PC-3 (cell line): ENCODE measurements around the gene GATAD2A. TPM values are rescaled to one million over a fixed set of nuclear protein-coding genes. Genes with fewer than 3 reads are reported as not detected.

Source experiments
- ATAC-seq: fragments of 200-7000 bp; cut with Tn5 transposase; 2 replicates; pipeline ENCODE4 v1.9.1; 2020; ENCODE audit warnings: mild to moderate bottlenecking, moderate library complexity
- BruUV-seq: library from RNA; stranded (reverse); fragments of 400-500 nt; replicated peaks from 2 replicates; lab custom pipeline; 2021; lab: Mats Ljungman, UMichigan
- CTCF ChIA-PET: fragments of 300-600 bp; sonication (Branson Sonifier 250); formaldehyde crosslinking; loops from one replicate; lab custom pipeline; 2022; ENCODE audit warnings: antibody characterized with exemption; lab: Charles Lee
- POLR2A ChIA-PET: fragments of 300-600 bp; sonication (Branson Sonifier 250); formaldehyde crosslinking; loops from one replicate; lab custom pipeline; 2022; ENCODE audit warnings: antibody characterized with exemption; ENCODE audit not compliant: unreplicated experiment; lab: Charles Lee
- DNase-seq: peaks from one replicate; pipeline ENCODE4 v3.0.0-alpha.2; 2015
- H2AFZ ChIP-seq: fragments of 300-600 bp; sonication (generic); 2 replicates; pipeline ENCODE4 v1.6.0; 2016; ENCODE audit warnings: antibody characterized with exemption, low read length
- H3F3A ChIP-seq: fragments of 300-600 bp; sonication (generic); one replicate; pipeline ENCODE4 v1.6.0; 2017; ENCODE audit warnings: antibody characterized with exemption, low read length, control low read depth, mild to moderate bottlenecking; ENCODE audit not compliant: unreplicated experiment
- H3K27ac ChIP-seq: fragments of 300-600 bp; sonication (generic); 2 replicates; pipeline ENCODE4 v1.5.1; 2016; ENCODE audit warnings: mild to moderate bottlenecking, low read length
- H3K27me3 ChIP-seq: fragments of 300-600 bp; sonication (generic); 2 replicates; pipeline ENCODE4 v1.6.1; 2016; ENCODE audit warnings: low read length, mixed read lengths
- H3K36me3 ChIP-seq: fragments of 300-600 bp; sonication (generic); 2 replicates; pipeline ENCODE4 v1.6.1; 2016; ENCODE audit warnings: low read depth, mixed run types, low read length, mixed read lengths
- H3K4me1 ChIP-seq: fragments of 300-600 bp; sonication (generic); 2 replicates; pipeline ENCODE4 v1.5.1; 2016; ENCODE audit warnings: low read length; ENCODE audit not compliant: insufficient read depth
- H3K4me2 ChIP-seq: fragments of 300-600 bp; sonication (generic); 2 replicates; pipeline ENCODE4 v1.6.0; 2016; ENCODE audit warnings: low read length
- H3K4me3 ChIP-seq: fragments of 300-600 bp; sonication (generic); 2 replicates; pipeline ENCODE4 v1.5.1; 2016; ENCODE audit warnings: mild to moderate bottlenecking, low read length, mixed read lengths
- H3K79me2 ChIP-seq: fragments of 300-600 bp; sonication (generic); 2 replicates; pipeline ENCODE4 v1.6.1; 2017; ENCODE audit warnings: low read length, mixed read lengths
- H3K9ac ChIP-seq: fragments of 300-600 bp; sonication (generic); 2 replicates; pipeline ENCODE4 v1.6.0; 2016; ENCODE audit warnings: mild to moderate bottlenecking, low read length
- H3K9me2 ChIP-seq: fragments of 300-600 bp; sonication (generic); replicated peaks from 2 replicates; pipeline ENCODE4 v1.6.1; 2016; ENCODE audit warnings: mixed run types, low read length, mixed read lengths
- H3K9me3 ChIP-seq: fragments of 300-600 bp; sonication (generic); 2 replicates; pipeline ENCODE4 v1.6.1; 2016; ENCODE audit warnings: low read length, mixed read lengths
- H4K20me1 ChIP-seq: fragments of 300-600 bp; sonication (generic); 2 replicates; pipeline ENCODE4 v1.6.1; 2016; ENCODE audit warnings: low read length, mixed read lengths
- EZH2 ChIP-seq: fragments of 300-600 bp; sonication (generic); IDR thresholded peaks from one replicate; pipeline ENCODE4 v1.6.1; 2017; ENCODE audit warnings: antibody characterized with exemption, mild to moderate bottlenecking, low read length; ENCODE audit not compliant: unreplicated experiment
- EZH2phosphoT487 ChIP-seq: fragments of 300-600 bp; sonication (generic); IDR thresholded peaks from 2 replicates; pipeline ENCODE4 v1.6.1; 2018; ENCODE audit warnings: mild to moderate bottlenecking, antibody characterized with exemption, low read length, borderline replicate concordance
- intact Hi-C: fragments of 100-400 bp; cut with micrococcal nuclease; formaldehyde crosslinking; loops from 2 replicates; pipeline ENCODE4 v1.9.0; 2023
- total RNA-seq: library from RNA; depleted of rRNA; stranded (reverse); fragments of >200 nt; gene quantifications from 2 replicates; pipeline ENCODE4 v1.2.3, GENCODE V29; 2014
- TF ChIP-seq, protein P1 (sequence below): fragments of 300-600 bp; sonication (generic); conservative IDR thresholded peaks from 2 replicates; pipeline ENCODE4 v1.5.1; 2017; ENCODE audit warnings: antibody characterized with exemption, low read depth, mild to moderate bottlenecking, low read length

Gene GATAD2A
- total RNA-seq, 1 experiment from 2014 or later = 104 TPM

DNA sequence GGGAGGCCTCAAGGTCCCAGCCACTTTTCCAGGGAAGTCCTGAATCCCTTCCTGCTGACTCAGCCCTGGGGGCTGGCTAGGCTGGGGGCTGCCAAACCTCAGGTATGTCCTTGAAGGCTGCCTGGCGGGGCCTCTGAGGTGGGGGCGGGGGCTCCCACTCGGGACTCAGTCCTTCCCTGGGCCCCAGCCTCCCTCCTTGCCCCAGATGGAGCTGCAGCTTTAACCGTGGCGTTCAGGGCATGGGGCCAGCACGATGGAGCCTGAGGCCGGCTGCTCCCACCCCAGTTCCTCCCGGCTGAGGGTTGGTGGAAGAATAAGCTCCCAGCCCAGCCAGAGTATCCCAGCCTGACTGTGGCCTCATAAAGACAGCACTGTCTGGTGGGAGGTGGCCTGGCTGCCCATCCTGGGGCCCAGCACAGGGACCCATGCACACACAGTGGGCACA, 145.0 kb downstream of the GATAD2A start:
- DNase-seq = peak; percentile 25
- no peaks in the 10 kb centered on the region for H4K20me1 ChIP-seq
- ATAC-seq = no peak
- H2AFZ ChIP-seq = no peak overlapping the region
- no peak overlapping the region for H3K4me2 ChIP-seq
- intact Hi-C loops = loop anchor here (5.0 kb wide), 1 partner anchor 92 kb away; the partner anchor contains the start of gene GMIP
- no peaks in the 10 kb centered on the region for H3K4me1 ChIP-seq
- H3K36me3 ChIP-seq = no peaks in the 10 kb centered on the region
- no peak overlapping the region for H3K27ac ChIP-seq
- no peaks in the 10 kb centered on the region for H3F3A ChIP-seq
- no TSS peak for BruUV-seq
- H3K4me3 ChIP-seq = no peak overlapping the region
- ChIA-PET CTCF (no interaction called here), POLR2A (no interaction called here)
- no peaks in the 10 kb centered on the region for H3K27me3 ChIP-seq
- H3K9me3 ChIP-seq = no peaks in the 10 kb centered on the region
- H3K79me2 ChIP-seq = no peaks in the 10 kb centered on the region
- TF ChIP-seq EZH2phosphoT487 (no peak), EZH2 (no peak)
- H3K9me2 ChIP-seq = no peaks in the 10 kb centered on the region
- H3K9ac ChIP-seq = no peak overlapping the region

DNA sequence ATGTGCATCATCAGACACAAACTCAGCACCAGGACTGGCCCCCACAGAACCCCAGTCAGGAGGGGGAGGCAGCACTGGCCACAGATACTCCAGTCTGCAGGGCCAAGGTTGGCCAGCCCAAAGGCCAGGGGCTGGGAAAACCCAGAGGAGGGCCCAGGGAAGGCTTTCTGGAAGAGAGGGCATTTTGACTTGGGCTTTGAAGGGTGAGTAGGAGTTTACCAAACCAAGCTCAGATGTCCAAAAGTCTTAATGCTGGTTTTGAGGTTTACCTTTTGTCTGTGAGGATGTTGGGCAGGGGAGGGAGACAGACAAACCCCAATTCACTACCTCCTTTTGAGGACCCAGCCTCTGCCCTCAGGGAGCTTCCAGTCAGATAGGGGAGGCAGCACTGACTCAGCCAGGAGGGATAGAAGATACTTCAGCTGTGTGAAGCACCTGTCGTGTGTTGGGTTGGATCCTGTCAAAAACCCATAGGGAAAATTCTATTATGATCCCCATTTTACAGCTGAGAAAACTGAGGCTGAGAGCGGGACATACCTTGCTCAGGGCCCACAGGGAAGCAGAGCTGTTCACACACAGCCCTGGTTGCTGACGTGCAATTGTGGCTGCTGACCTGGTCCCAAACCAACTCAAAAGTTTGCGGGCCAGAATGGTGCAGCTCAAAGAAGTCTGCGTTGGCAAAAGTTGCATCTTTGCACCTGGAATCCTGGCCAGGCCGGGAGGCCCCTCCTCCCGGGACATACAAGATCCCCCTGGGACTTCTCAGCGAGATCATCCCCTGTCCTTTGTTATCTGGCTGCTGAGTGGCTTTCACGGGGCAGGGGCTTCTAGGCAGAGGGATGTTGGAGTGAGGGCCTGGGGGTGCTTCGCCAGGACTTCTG, 145.7 kb downstream of the GATAD2A start:
- Histone ChIP-seq H3K27ac (no peak overlapping the region), H2AFZ (no peak overlapping the region), H3K9me3 (no peaks in the 10 kb centered on the region), H3K9me2 (no peaks in the 10 kb centered on the region), H3K4me3 (no peak overlapping the region), H3K4me1 (no peaks in the 10 kb centered on the region), H4K20me1 (no peaks in the 10 kb centered on the region), H3K4me2 (no peak overlapping the region), H3F3A (no peaks in the 10 kb centered on the region), H3K27me3 (no peaks in the 10 kb centered on the region), H3K9ac (no peak overlapping the region), H3K79me2 (no peaks in the 10 kb centered on the region), H3K36me3 (no peaks in the 10 kb centered on the region)
- no peak for TF ChIP-seq EZH2
- TF ChIP-seq, protein P1, sequence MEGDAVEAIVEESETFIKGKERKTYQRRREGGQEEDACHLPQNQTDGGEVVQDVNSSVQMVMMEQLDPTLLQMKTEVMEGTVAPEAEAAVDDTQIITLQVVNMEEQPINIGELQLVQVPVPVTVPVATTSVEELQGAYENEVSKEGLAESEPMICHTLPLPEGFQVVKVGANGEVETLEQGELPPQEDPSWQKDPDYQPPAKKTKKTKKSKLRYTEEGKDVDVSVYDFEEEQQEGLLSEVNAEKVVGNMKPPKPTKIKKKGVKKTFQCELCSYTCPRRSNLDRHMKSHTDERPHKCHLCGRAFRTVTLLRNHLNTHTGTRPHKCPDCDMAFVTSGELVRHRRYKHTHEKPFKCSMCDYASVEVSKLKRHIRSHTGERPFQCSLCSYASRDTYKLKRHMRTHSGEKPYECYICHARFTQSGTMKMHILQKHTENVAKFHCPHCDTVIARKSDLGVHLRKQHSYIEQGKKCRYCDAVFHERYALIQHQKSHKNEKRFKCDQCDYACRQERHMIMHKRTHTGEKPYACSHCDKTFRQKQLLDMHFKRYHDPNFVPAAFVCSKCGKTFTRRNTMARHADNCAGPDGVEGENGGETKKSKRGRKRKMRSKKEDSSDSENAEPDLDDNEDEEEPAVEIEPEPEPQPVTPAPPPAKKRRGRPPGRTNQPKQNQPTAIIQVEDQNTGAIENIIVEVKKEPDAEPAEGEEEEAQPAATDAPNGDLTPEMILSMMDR = no peak
- TF ChIP-seq EZH2phosphoT487 = no peak
- ChIA-PET CTCF (no interaction called here), POLR2A (no interaction called here)
- ATAC-seq (no peak), DNase-seq (no peak)
- intact Hi-C loops = loop anchor here (5.0 kb wide), 1 partner anchor 91 kb away; the partner anchor contains the start of gene GMIP
- no TSS peak for BruUV-seq

DNA sequence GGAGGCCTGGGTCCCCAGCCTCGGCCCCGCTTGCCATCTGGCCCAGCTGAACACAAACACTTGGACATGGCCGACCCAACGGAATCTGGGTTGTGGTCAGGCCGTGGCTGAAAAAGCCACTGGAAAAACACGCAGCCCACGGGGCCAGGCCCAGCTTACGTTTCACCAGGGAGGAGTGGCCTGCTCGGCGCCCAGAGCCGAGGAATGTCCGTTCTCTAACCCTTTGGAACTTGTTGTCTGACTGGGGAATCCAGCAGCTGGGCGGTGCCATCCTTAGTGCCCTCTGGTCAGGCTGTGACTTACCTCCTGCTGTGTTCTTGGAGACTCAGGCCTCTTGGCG, 146.3 kb downstream of the GATAD2A start:
- ATAC-seq = no peak
- no peaks in the 10 kb centered on the region for H3K27me3 ChIP-seq
- TF ChIP-seq, protein P1 = no peak
- TF ChIP-seq EZH2phosphoT487 (no peak), EZH2 (no peak)
- H4K20me1 ChIP-seq = no peaks in the 10 kb centered on the region
- CTCF ChIA-PET = no interaction called here
- no peaks in the 10 kb centered on the region for H3F3A ChIP-seq
- H3K27ac ChIP-seq = no peak overlapping the region
- H3K4me2 ChIP-seq = no peak overlapping the region
- no TSS peak for BruUV-seq
- H3K9ac ChIP-seq = no peak overlapping the region
- no peak overlapping the region for H3K4me3 ChIP-seq
- intact Hi-C loops = loop anchor here (5.0 kb wide), 1 partner anchor 90 kb away; the partner anchor contains the start of gene GMIP
- no peaks in the 10 kb centered on the region for H3K36me3 ChIP-seq
- POLR2A ChIA-PET = no interaction called here
- no peaks in the 10 kb centered on the region for H3K79me2 ChIP-seq
- H3K4me1 ChIP-seq = no peaks in the 10 kb centered on the region
- DNase-seq = no peak
- no peaks in the 10 kb centered on the region for H3K9me3 ChIP-seq
- H3K9me2 ChIP-seq = no peaks in the 10 kb centered on the region
- H2AFZ ChIP-seq = no peak overlapping the region
